GM19395 (cell line): Measurements from ENCODE around the gene TMEM207.
"Not testable (repeated sequence)": the region's sequence is repeated elsewhere in the genome, so short reads cannot be mapped to it uniquely, and the experiment has no call there.

ENCODE experiments used
- ATAC-seq: cut with Tn5 transposase; IDR thresholded peaks from one replicate; pipeline ENCODE4 v1.9.1; 2021; ENCODE audit warnings: mild to moderate bottlenecking, moderate library complexity; ENCODE audit not compliant: unreplicated experiment

Gene TMEM207

DNA sequence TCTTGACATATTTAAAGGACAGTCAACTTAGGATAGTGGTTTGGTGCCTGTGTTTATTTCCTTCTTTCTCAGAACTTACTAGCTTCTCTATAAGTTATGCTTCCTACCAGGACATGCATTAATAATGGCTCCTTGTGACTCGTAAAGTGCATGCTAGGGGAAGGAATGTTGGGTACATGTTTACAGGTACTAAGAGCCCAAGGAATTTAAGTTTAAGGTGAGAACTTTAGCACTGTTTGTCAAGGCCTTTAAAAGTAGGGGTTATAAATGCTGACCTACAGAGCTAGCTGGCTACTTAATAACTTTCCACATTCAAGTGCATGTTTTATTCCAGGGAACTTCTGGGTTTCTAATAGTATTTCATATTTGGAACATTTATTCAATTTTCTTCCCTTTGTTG lies at the start of gene TMEM207:
Gene TMEM207 (minus strand): TSS at position 101 of the 400 bp plus-strand sequence. CDS start 92 bp downstream, at position 9.
- ATAC-seq: no peak

DNA sequence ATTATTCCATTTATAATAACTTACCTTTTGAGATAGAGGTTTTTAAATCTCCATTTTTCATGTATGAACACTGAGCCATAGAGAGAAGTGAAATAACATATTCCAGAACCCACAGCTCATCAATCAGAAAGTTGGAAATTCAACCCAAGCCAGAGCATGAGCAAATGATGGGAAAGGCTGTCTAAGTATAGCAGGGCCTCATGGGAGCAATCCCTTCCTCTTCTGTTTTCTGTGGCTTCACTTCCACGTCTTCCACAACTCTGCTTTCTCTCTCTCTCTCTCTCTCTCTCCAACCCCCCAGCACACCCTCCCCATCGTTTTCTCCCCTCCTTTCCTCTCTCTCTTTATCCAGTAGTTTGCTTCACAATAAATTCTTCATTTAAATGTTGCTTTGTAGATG lies 49.4 kb upstream of the TMEM207 start:
- ATAC-seq: no peak

GRCh38 chr3:190498293-190498692 lies 48.6 kb upstream of the TMEM207 start:
- ATAC-seq: no peak

DNA sequence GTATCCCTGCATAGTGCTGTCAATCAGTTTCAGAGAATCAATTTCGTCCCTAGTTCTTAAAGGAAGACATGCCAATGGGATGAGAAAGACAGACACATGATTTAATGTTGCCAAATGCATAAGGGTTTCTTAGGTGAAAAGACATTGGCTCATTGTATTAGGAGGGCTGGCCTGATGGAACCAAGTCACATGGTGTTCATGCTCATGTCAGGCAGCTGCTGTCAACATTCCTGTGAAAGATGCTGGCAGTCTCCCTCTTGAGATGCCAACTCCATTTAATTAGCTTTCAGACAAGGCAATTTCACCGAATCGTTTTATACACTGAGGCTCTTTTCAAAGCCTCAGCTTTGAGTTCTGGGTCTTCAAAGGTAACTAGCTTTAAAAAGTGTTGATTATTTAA lies 48.1 kb upstream of the TMEM207 start:
- no peak for ATAC-seq

GRCh38 chr3:190496859-190497258 lies 47.2 kb upstream of the TMEM207 start:
- no peak for ATAC-seq

- ATAC-seq: no peak
These were observed 46.1 kb upstream of the TMEM207 start for GRCh38 chr3:190495796-190496195.

GRCh38 chr3:190495354-190495753 lies 45.7 kb upstream of the TMEM207 start:
- no peak for ATAC-seq

- ATAC-seq: no peak
These were observed 45.2 kb upstream of the TMEM207 start for GRCh38 chr3:190494907-190495306.

DNA sequence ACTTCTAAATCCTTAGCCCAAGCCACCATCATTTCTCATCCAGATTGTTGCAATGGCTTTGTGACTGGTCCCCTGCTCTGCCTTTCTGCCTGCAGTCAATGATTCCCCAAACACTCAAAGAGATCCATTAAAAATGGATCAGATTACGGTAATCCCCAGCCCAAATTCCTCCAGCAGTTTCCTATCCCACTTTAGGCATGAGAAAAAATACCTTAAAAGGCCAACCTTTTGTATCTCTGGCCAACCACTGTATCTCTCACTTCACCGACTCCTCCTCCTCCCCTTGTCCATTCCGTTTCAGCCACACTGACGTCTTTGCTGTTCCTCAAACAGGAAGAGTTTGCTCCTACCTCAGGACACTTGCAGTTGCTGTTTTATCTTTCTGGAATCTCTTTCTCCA lies 43.3 kb upstream of the TMEM207 start:
- ATAC-seq: no peak

- ATAC-seq: no peak
These were observed 42.4 kb upstream of the TMEM207 start for GRCh38 chr3:190492129-190492528.

GRCh38 chr3:190491533-190492054 lies 41.9 kb upstream of the TMEM207 start:
- ATAC-seq: no peak

DNA sequence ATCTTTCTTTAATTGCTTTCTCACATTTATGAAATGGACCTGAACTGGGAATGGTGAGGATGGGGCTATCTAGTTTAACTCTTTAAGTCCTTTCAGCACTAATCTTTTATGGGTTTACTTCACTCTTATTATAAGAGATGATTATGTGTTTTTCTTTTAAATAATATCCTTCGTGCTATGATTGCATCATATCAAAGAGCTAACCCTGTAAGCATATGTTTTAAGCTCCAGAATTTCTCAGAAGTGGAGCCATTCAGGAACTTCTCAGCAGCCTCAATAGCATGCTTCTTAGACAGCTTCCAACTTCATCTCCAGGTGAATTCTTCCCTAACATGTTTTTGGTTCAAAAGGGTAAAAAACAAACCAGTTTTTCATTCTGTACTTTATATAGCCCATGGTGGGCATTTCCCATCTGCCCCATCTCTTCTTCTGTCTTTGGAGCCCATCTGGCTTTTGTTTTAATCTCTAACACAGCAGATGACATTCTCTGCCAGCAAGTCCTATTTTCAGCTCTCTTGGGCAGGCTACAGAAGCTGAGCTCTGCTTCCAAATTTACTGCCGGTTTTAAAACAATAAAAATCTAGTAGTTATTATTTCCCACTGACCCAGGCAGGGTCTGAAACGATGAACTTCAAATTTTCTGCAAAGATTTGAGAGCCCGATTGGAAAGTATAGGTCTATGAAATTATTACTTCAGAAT lies 37.4 kb upstream of the TMEM207 start:
- ATAC-seq: no peak

DNA sequence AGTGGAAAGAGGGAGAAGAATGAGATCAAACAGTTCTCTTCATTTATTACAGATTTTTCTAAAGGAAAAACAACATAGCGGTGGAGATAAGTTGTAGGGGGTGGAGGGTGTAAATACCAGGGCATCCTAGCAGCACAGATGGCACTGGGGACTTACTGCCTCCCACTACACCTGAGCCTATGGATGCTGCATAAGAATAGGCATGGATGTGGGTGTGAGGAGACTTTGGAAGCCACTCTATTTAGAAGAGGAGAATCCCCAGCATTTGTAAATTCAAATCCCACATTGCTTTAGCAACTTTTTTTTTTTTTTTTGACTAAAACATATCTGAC lies 36.8 kb upstream of the TMEM207 start:
- ATAC-seq: no peak

- no peak for ATAC-seq
These were observed 36.3 kb upstream of the TMEM207 start for GRCh38 chr3:190485830-190486532.

- no peak for ATAC-seq
These were observed 32.1 kb upstream of the TMEM207 start for GRCh38 chr3:190481779-190482178.

DNA sequence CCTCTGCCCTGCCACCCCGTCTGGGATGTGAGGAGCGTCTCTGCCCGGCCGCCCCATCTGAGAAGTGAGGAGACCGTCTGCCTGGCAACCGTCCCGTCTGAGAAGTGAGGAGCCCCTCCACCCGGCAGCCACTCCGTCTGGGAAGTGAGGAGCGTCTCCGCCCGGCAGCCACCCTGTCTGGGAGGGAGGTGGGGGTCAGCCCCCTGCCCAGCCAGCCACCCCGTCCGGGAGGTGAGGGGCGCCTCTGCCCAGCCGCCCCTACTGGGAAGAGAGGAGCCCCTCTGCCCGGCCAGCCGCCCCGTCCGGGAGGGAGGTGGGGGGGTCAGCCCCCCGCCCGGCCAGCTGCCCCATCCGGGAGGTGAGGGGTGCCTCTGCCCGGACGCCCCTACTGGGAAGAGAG lies 23.6 kb upstream of the TMEM207 start:
- not testable (repeated sequence) for ATAC-seq

DNA sequence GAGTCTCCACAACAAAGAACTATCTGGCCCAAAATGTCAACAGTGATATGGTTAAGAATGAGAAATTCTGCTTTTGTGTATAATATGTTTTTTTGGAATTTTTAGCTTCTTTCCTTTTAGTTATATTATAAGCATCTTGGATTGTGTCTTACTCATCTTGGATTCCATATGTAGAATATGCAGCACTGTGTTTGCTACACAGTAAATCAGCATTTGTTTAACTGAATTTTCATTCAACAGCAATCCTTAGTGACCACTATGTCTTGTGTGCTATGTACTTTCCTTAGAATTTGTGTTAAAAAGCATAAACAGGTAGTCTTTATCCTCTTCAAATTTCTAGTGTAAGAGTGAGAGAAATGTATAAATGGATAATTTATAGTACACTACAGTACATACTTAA lies 18.2 kb upstream of the TMEM207 start:
- no peak for ATAC-seq

DNA sequence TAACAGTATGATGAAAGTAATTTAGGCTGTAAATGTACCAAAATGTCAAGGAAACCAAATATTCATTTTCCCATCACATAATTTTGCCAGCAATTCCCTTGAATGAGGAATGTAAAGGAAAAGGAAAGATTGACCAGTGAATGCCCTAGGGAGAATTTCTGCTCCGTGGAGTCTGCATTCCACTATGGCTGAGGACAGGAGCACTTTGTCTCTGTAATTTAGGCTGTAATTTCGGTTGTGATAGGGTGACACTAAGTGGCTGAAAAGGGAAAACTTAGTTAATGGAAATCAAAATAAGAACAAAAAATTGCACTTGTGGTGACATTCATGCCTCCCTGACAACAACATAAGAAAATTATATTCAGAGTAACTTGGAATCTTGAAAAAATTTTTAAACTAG lies 8.3 kb upstream of the TMEM207 start:
- ATAC-seq: no peak

GRCh38 chr3:190456770-190457169 lies 7.1 kb upstream of the TMEM207 start:
- no peak for ATAC-seq

DNA sequence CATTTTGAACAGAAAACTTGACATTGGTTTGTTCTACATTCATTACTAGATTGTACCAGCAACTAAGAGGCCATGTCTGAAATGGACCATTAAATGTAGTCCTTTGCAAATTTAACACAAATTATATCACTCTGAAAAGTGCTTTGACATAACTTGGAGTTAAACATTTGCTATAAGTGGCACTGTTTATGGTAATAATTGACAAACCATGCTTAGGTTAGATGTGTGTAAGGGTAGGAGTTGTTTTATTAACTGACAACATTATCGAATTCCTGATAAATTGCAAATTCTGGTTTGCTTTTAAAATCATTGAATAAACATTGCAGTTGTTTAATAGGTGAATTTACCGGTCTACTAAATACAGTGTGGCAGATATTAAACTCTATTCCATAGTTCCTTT lies 6.1 kb upstream of the TMEM207 start:
- ATAC-seq: no peak

- ATAC-seq: no peak
These were observed 1.4 kb downstream of the TMEM207 start for GRCh38 chr3:190448256-190448655.

DNA sequence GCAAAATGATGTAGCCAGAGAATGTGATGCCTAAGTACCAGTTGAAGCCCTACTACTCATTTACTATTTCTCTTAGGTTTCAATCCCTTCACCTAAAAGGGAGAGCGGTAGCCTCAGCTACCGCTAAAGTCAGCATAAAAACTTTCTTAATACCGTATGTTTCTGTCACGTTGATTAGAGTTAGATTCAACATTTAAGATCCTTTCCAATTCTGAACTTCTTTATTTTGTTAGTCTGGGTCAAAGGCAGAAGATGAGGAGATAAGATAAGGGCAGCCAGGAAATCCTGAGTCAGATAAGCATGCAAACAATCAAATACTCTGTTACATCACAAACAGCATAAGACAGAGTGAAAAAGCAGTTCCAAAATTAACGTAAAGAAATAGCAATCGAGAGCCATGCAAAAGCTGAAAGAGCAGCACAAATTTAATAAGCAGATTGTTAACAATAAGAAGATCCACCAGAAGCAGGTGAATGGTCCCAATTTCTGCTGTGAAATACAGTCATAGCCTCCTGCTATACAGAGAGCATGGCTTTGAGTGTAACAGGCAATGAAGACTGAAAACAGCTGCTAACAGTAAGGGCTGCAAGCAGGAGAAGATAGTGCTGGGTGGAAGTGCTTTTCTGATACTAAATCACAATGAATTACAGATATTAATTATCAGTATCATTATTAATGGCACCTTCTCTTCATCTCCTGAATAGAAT lies 3.0 kb downstream of the TMEM207 start:
- ATAC-seq: no peak
